Activated naive CD4-positive, alpha-beta T cell treated with anti-CD3 and anti-CD28 coated beads, Interleukin-2, amount 50 U/mL, for 72 hours (primary cell): Measurements from ENCODE around the gene AKT2. TPM values are rescaled to one million over a fixed set of nuclear protein-coding genes. Genes with fewer than 3 reads are reported as not detected.

ENCODE experiments used
- ATAC-seq, 2 donors: fragments of 150-1000 bp; cut with Tn5 transposase; 2 replicates each; pipeline ENCODE4 v1.10.0; 2021; ENCODE audit warnings: mild to moderate bottlenecking in 2 of 2, moderate library complexity in 2 of 2
- DNase-seq, 2 donors: peaks; one replicate each; pipeline ENCODE4 v3.0.0; 2021 to 2022; ENCODE audit warnings: low spot score in 2 of 2
- H3K27ac Mint-ChIP-seq, 2 donors: one replicate each; pipeline ENCODE4 v1.8.0; 2022; ENCODE audit warnings: mild to moderate bottlenecking in 2 of 2, mixed read lengths in 2 of 2
- H3K36me3 Mint-ChIP-seq, 2 donors: one replicate each; pipeline ENCODE4 v1.8.0; 2022; ENCODE audit warnings: mixed read lengths in 2 of 2
- H3K9me3 Mint-ChIP-seq, 2 donors: one replicate each; pipeline ENCODE4 v1.8.0; 2022; ENCODE audit warnings: mixed read lengths in 2 of 2
- total RNA-seq, 2 donors: library from RNA; stranded (reverse); gene quantifications; one replicate each; pipeline ENCODE4 v1.2.3, GENCODE V29; 2022

Gene AKT2
- total RNA-seq, 2 donors from 2014 or later, result 171 to 214 TPM

DNA sequence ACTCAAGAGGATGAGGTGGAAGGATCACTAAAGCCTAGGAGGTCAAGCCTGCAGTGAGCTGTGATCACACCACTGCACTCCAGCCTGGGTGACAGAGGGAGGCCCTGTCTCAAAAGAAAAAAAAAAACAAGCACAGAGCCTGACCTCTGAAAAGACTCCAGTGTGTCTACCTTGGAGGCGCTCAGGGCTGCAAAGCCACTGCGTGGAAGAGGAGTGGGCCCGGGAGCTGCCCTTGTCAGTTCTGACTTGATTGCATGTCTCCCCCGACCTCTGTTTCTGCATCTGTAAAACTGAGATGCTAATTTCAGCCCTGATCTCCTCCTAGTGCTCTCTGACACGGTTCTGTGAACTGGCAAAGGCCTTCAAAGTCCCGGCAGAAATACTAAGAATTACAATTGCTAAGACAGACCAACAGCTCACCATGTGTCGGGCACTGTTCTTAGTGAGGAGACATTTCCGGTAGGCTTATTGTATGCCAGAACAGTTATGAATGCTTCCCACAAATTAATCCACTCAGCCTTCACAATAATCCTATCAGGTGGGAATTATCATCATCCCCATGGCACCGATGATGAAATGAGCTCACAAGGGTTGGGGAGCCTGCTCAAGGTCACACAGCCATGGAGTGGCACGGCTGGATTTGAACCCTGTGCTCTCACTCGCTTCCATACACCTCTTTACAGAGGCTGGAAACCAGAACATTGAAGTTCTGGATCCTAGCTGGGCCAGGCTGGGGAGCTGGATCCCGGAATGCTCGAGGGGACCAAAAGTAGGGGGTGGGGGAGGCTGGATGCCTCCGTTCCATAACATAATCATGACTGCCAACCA, 3.5 kb downstream of the AKT2 start:
- Mint-ChIP-seq H3K9me3 (no peaks in the 10 kb centered on the region), H3K36me3 (peaks cover 7 to 12% of the 10 kb centered on the region in 2 donors), H3K27ac (peak overlapping the region in 1 of 2 donors; percentile 79)
- DNase-seq (no peak), ATAC-seq (no peak)

DNA sequence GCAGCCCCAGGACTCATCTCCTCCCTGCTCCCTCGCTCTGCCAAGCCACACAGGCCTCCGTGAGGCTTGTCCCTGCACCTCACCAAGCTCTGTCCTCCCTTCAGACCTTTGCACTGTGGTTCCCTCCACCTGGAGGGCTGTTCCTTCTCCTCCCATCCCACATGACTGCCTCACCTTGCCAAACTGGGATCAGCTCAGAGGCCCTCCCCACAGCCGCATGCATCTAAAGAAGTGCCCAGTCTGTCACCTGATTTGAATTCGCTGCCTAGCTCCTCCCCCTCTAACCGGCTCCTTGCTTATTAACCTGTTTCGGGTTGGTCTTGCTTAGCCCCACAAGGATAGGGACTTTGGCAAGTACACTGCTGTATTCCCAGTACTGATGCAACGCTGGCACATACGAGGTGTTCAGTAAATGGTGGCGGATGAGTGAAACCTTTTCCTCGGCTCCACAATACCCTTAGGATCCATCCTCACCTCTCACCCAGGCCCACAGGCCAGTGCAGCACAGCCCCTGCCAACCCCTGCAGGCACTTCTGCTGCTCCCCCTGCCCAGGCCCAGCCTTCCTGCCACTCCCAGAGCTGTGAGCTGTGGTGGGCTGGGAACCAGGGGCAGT, 4.4 kb downstream of the AKT2 start:
- H3K36me3 Mint-ChIP-seq, result peaks cover 7 to 12% of the 10 kb centered on the region in 2 donors
- H3K27ac Mint-ChIP-seq, result peak overlapping the region; percentile 67 to 72
- H3K9me3 Mint-ChIP-seq, result no peaks in the 10 kb centered on the region
- DNase-seq (no peak), ATAC-seq (no peak)

- H3K27ac Mint-ChIP-seq, result peak overlapping the region; percentile 67 to 94
- no peaks in the 10 kb centered on the region for H3K9me3 Mint-ChIP-seq
- DNase-seq (no peak), ATAC-seq (no peak)
- peaks cover 7 to 12% of the 10 kb centered on the region in 2 donors for H3K36me3 Mint-ChIP-seq
Measured at GRCh38 chr19:40279761-40280607, 5.2 kb downstream of the AKT2 start.

- no peak for ATAC-seq
- Mint-ChIP-seq H3K27ac (no peak overlapping the region), H3K36me3 (peaks cover 2 to 6% of the 10 kb centered on the region in 2 donors), H3K9me3 (no peaks in the 10 kb centered on the region)
- no peak for DNase-seq
Measured at GRCh38 chr19:40279120-40279551, 6.0 kb downstream of the AKT2 start.

DNA sequence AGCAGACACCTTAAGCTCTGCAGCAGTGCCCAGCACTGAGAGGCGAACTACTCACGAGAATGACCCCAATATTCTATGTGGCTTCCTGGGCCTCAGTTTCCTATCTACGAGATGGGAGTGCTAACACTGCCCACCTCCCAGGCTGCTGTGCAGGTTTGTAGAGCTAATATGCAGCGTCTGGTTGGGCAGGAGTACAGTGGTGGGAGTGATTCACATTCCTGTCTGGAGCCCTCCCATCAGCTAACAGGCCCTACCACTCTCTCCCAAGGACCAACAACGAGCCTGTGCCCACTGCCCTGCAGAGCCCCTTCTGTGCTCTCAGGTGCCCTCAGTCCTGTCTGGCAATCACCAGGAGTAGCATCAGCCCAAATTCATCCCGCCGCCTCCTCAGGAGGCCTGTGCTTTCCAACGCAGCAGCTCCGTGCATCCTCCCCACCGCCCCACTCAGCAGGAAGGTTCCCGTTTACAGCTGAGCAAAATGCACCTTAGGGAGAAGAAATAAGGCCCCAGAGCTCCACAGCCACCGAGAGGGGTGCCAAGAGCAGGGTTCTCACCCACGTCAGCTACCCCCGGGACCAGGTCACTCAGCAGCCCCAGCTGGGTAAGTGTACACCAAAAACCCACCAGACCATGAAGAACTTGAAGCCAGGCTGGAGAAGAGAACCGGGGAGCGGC, 6.6 kb downstream of the AKT2 start:
- no peak for DNase-seq
- Mint-ChIP-seq H3K27ac (peak overlapping the region; percentile 47 to 65), H3K36me3 (peaks cover 0 to 6% of the 10 kb centered on the region in 2 donors), H3K9me3 (no peaks in the 10 kb centered on the region)
- no peak for ATAC-seq

- DNase-seq (no peak), ATAC-seq (no peak)
- Mint-ChIP-seq H3K36me3 (no peaks in the 10 kb centered on the region), H3K27ac (peak overlapping the region; percentile 7 to 25), H3K9me3 (no peaks in the 10 kb centered on the region)
Measured at GRCh38 chr19:40277356-40278059, 7.6 kb downstream of the AKT2 start.

GRCh38 chr19:40274585-40275544, 10.3 kb downstream of the AKT2 start:
- H3K27ac Mint-ChIP-seq, result peak overlapping the region; percentile 42 to 93
- no peaks in the 10 kb centered on the region for H3K9me3 Mint-ChIP-seq
- ATAC-seq (peak; percentile 69 to 80), DNase-seq (no peak)
- no peaks in the 10 kb centered on the region for H3K36me3 Mint-ChIP-seq

DNA sequence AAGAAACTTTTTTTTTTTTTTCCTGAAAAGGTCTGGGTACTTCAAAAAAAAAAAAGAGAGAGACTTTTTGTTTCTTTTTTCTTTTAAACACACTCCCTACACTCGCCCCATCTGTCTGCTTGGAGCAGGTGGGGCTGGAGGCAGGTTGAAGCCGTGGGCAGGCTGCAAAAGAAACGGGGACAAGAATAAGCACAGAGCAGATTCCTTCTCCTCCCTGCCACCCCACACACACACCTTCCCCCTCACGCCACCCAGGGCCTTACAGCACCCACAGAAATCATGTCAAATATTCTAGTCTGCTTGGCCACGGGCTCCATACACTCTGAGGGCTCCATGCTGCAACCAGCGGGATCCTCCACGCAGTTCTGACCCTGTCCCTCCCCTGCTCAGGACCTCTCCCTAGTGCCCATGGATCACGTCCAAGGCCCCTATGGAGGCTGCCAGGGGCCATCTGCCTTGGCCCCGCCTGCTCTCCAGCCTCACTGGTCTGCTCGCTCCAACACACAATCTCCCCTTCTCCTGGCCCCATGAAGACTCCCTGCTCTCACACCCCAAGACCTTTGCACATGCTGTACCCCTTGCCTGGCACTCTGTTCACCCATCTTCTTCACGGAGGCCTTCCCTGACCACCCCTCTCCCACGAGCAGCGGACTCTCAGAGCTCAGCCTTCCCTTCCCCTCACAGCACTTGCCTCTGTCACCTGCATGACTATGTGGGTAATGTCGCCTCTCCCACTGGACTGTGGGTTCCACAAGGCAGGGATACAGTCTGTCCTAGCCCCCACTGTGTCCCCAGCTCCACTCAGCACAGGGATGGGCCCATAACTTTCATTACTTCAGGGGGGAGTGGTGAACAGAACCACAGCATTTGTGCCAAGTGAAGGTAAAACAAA, 11.4 kb downstream of the AKT2 start:
- no peaks in the 10 kb centered on the region for H3K9me3 Mint-ChIP-seq
- H3K36me3 Mint-ChIP-seq, result no peaks in the 10 kb centered on the region
- no peak for ATAC-seq
- H3K27ac Mint-ChIP-seq, result peak overlapping the region; percentile 42 to 93
- no peak for DNase-seq

- Mint-ChIP-seq H3K36me3 (no peaks in the 10 kb centered on the region), H3K27ac (peak overlapping the region; percentile 40 to 73), H3K9me3 (no peaks in the 10 kb centered on the region)
- ATAC-seq, result no peak
- no peak for DNase-seq
Measured at GRCh38 chr19:40272261-40272660, 12.9 kb downstream of the AKT2 start.

DNA sequence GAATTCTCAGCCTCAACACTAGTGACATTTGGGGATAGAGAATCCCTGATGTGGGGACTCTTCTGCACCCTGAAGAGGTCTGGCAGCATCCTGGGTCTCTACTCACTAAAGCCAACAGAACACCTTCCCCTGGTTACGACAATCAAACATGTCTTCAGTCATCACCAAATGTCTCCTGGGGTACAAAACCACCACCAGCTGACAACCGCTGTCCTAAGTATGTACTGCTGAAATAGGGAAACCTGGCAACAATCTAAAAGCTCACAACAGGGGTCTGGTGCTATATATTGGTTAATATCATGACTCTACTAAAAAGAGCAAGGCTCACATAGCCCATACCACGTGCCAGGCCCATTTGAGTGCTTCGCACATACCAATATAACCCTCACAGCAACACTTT, 13.4 kb downstream of the AKT2 start:
- H3K27ac Mint-ChIP-seq, result peak overlapping the region in 1 of 2 donors; percentile 40
- DNase-seq, result no peak
- ATAC-seq, result no peak
- no peaks in the 10 kb centered on the region for H3K9me3 Mint-ChIP-seq
- H3K36me3 Mint-ChIP-seq, result no peaks in the 10 kb centered on the region

GRCh38 chr19:40270362-40271089, 14.6 kb downstream of the AKT2 start:
- Mint-ChIP-seq H3K9me3 (no peaks in the 10 kb centered on the region), H3K36me3 (no peaks in the 10 kb centered on the region), H3K27ac (no peak overlapping the region)
- DNase-seq (no peak), ATAC-seq (no peak)

- ATAC-seq (no peak), DNase-seq (no peak)
- peak overlapping the region in 1 of 2 donors; percentile 83 for H3K27ac Mint-ChIP-seq
- H3K9me3 Mint-ChIP-seq, result no peaks in the 10 kb centered on the region
- H3K36me3 Mint-ChIP-seq, result peaks cover 0 to 7% of the 10 kb centered on the region in 2 donors
Measured at GRCh38 chr19:40269216-40269940, 15.8 kb downstream of the AKT2 start.

DNA sequence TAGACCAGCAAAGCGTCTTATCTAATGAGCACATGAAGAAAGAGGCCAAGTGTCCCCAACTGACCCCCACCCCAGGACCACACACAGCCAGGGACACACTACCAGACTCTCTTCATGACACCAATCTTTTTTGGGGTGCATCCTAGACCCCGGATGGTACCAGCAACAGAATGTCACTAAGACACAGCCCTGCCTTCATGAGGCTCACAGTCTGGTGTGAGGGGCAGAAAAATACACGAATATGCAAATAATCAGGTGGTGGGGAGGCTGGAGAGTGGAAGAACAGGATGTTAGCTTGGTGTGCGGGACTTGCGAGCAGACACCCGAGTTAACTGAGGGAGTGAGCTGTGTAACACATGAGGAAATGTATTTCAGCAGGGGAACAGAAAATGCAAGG, 17.5 kb downstream of the AKT2 start:
- peaks cover 0 to 24% of the 10 kb centered on the region in 2 donors for H3K36me3 Mint-ChIP-seq
- H3K27ac Mint-ChIP-seq, result peak overlapping the region in 1 of 2 donors; percentile 77
- no peak for DNase-seq

More for the DNA sequence above, 17.5 kb downstream of the AKT2 start:
- H3K9me3 Mint-ChIP-seq, result no peaks in the 10 kb centered on the region
- no peak for ATAC-seq
